Activated CD8-positive, alpha-beta memory T cell treated with anti-CD3 and anti-CD28 coated beads, Interleukin-2, amount 50 U/mL, for 24 hours (primary cell): ENCODE data around the gene MGST3.
"Not testable (repeated sequence)": the region's sequence is repeated elsewhere in the genome, so short reads cannot be mapped to it uniquely, and the experiment has no call there.

Source experiments
- DNase-seq: peaks from one replicate; pipeline ENCODE4 v3.0.0-alpha.2; 2020; ENCODE audit errors: extremely low read depth

MGST3 gene

DNA sequence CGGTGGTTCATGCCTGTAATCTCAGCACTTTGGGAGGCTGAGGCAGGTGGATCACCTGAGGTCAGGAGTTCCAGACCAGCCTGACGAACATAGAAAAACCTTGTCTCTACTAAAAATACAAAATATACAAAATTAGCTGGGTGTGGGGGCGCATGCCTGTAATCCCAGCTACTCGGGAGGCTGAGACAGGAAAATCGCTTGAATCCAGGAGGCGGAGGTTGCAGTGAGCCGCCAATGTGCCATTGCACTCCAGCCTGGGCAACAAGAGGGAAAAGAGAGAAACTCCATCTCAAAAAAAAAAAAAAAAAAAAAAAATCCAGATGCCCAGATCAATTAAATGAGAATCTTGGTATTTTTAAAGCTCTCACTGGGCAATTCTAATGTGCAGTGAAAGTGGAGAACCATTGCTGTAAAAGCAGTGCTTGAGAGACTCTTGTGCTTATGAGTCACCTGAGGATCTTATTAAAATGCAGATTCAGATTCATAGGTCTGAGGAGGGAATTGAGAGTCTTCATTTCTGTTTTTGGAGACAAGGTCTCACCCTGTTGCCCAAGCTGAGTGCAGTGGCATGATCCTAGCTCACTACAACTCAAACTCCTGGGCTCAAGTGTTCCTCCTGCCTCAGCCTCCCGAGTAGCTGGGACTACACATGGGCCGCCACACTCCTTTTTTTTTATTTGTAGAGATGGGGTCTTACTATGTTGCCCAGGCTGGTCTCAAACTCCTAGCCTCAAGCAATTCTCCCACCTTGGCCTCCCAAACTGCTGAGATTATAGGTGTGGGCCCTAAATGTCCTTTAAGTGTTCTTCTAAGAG, 27.9 kb downstream of the MGST3 start:
- DNase-seq = not testable (repeated sequence)

DNA sequence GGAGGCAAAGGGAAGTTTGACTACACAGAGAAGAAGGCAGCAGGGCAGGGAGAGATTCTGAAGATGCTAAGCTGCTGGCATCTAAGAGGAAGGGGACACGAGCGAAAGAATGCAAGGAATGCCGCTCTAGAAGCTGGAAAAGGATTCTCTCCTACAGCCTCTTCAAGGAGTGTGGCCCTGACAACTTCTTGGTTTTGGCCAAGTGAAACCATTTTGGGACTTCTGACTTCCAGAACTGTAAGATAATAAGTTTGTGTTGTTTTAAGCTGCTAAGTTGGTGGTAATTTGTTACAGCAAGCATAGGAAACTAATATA, 28.5 kb downstream of the MGST3 start:
- no peak for DNase-seq

DNA sequence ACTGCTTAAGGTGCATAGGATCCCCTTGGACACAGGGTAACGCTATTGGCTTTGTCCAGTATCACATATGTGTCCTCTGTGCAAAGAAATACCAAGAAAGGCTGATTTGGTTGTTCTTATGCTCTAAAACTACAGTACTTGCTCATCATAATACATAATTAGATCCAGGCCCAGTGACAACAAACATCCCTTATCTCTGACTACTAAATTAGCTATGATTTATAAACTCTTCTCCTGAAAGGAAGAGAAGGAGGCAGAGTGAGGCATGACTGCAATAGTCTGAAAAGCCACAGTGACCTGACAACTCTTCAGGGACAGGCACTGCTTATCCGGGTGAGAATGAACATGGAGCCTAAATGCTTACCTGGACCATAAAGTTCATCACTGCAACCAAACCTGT, 30.7 kb downstream of the MGST3 start:
- DNase-seq = no peak

DNA sequence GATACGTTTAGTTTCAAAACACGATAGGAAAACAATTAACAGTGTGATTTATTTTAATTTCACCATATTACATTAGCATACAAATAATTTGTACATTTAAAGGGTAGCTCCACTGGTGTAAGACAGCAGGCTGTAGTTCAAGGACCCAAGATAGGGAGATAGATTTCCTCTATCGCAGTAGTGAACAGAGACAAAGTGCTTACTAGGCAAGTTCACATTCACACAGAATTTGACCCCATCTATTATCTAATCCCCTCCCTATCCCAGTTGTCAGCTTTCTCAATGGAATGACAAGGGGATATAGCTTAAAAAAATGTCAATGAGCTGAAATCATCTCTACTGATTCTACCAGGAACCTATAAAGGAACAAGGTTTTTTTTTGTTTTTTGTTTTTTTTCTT, 31.2 kb downstream of the MGST3 start:
- no peak for DNase-seq

DNA sequence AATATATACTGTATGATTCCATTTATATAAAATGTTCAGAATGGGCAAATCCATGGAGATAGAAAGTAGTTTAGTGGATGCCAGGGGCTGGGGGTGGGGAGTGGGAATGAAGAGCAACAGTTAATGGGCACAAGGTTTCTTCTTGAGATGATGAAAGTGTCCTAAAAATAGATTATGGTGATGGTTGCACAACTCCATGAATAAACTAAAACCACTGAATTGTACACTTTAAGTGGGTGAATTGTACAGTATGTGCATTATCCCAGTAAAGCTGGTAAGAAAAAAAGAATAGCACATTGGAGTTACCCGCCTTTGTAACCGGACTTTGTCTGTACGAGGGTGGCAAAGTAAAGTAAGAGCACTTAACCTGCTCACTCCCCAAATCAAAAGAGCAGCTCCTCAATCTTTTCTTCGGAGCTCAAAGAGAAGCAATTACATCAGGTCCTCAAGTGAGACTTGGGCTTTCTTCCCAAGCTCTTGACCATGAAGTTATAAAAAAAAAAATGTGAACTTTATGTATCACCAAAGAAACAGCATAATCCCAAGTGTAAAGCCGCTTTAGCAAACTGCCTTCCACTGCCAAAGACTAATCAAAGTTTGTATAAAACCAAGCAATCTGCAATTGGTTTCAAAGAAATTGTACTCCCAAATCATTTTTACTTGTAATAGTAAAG, 35.3 kb downstream of the MGST3 start:
- no peak for DNase-seq

DNA sequence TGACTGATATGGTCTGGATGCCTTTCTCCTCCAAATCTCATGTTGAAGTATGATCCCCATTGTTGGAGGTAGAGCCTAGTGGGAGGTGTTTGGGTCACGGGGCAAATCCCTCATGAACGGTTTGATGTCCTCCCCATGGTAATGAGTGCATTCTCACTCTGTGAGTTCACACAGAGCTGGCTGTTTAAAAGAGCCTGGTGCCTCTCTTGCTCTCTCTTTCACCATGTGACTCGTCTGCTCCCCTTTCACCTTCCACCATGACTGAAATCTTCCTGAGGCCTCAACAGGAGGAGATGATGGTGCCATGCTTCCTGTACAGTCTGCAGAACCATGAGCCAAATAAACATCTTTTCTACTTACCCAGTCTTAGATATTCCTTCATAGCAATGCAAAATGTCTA, 37.1 kb downstream of the MGST3 start:
- no peak for DNase-seq

DNA sequence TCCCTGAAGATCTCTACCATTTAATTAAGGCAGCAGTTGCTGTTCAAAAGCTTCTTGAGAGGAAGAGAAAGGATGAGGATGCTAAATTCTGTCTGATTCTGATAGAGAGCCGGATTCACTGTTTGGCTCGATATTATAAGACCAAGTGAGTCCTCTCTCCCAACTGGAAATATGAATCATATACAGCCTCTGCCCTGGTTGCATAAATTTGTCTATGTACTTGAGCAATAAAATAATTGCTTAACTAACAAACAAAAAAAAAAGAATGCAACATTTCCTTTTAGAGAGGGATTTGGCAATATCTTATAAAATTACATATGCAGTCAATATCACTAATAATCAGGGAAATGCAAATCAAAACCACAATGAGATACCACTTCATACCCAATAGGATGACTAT, 40.5 kb downstream of the MGST3 start:
- DNase-seq = no peak

DNA sequence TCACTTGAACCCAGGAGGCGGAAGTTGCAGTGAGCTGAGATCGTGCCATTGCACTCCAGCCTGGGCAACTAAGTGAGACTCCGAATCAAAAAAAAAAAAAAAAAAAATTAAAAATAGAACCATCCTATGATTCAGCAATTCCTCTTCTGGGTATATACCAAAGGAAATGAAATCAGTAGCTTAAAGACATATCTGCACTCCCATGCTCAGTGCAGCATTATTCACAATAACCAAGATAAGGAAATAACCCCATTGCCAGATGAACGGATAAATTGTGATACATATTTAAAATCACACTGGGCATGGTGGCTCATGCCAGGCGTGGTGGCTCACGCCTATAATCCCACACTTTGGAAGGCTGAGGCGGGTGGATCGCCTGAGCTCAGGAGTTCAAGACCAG, 43.6 kb downstream of the MGST3 start:
- no peak for DNase-seq

DNA sequence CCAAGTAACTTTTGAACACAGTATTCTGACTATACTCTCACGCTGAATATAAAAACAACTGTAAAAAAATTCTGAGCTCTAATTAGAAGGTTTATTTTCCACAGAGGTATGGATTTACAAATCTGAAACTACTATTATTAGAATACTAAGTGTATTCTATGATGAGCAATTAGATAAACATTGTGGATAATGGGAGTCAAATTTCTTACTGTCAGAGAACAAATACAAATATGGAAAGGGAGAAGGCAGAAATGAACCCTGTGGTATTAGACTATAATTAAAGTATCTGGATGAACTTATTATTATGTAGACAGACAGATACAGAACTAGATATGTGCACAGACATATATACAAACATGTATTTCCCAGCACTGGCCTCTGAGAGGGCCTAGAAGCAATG, 44.8 kb downstream of the MGST3 start:
- no peak for DNase-seq

DNA sequence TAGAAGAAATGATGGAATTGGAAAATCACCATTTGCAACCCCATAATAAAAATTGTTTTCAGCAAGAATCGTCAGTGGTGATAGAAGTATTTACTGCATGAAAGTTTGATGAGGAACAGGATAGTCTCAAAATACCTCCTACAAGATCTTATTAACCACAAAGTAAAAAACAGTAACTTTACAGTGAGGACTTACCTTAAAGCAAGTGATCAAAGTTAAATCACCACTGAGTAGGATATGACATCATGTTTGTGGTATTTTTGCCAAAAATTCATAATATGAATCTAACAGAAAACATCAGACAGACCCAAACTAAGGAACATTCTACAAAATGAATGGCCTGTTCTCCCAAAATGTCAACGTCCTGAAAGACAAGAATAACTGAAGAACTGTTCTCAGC, 47.5 kb downstream of the MGST3 start:
- DNase-seq = no peak

DNA sequence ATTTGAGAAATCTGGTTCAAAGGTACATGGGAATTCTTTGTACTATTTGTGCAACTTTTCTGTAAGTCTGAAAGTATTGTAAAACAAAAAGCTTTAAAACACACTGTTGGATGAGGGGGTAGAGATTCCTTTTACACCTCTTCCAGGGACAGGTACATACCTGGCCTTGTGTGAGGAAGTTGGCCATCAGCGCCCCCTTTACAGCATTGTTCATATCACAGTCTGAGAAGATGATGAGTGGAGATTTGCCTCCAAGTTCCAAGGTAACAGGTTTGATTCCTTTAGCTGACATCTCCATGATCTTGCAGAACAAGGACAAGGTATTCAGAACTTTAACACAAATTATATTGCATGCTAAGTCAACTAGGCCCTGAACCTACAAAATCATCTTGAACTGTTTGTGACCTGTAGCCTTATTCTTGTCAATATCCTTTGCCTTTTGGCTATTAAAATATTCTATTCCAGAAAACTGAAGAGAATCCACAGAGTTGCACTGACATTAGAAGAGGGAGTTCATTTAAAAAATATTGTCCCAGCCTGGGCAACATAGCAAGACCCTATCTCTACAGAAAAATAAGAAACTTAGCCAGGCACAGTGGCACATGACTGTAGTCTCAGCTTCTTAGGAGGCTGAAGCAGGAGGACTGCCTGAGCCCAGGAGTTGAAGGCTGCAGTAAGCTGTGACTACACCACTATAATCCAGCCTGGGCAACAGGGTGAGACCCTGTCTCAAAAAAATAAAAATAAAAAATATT, 48.4 kb downstream of the MGST3 start:
- no peak for DNase-seq

DNA sequence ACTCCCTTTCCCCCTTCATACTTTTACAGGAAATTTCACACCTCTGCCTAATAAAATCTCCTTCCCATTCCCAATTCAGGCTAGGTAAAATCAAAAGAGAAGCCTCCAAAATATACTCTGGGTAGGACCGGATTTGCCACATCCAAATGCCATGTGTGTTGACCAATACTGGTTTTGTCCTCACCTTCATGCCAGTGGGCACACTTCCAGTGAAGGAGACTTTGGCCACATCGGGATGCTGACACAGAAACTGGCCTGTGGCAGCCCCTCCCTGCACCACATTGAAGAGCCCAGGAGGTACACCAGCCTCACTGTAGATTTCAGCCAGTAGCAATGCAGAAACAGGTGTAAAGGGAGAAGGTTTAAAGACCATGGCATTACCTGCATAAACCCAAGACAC, 49.3 kb downstream of the MGST3 start:
- no peak for DNase-seq

DNA sequence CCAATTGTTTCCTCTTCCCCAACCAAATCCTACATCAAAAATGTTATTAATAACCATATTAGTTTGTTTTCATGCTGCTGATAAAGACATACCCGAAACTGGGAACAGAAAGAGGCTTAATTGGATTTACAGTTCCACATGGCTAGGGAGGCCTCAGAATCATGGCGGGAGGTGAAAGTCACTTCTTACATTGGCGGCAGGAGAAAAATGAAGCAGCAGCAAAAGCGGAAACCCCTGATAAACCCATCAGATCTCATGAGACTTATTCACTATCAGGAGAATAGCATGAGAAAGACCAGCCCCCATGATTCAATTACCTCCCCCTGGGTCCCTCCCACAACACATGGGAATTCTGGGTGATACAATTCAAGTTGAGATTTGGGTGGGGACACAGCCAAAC, 49.7 kb downstream of the MGST3 start:
- DNase-seq = not testable (repeated sequence)

DNA sequence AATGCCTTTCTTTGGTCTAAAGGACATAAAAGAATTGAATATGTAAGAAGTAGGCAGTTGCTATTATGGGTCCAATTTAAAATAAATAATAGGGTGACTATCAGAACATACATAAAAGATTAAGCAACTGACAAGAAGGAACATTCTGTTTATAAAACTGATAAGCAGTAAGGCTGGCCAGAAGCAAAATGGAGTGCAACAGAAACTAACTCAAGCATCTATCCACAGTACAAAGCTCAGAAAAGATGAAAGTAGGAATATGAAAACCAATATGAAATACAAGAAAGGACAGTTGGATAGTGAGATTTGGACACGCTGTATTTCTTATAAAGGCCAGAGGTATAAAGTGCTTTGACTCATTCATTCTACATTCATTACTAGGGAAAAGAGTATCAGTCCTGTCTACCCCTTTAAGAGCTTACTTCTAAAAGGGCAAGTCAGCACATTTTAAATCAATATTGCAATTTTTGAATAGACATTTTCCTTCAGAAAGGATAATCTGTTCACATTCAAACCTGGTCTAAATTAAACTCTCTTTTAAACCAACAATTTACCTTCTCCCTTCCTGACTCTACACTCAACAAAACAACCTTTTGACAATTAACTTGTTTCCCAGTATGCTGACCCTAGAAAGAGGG, 52.9 kb downstream of the MGST3 start:
- DNase-seq = no peak

DNA sequence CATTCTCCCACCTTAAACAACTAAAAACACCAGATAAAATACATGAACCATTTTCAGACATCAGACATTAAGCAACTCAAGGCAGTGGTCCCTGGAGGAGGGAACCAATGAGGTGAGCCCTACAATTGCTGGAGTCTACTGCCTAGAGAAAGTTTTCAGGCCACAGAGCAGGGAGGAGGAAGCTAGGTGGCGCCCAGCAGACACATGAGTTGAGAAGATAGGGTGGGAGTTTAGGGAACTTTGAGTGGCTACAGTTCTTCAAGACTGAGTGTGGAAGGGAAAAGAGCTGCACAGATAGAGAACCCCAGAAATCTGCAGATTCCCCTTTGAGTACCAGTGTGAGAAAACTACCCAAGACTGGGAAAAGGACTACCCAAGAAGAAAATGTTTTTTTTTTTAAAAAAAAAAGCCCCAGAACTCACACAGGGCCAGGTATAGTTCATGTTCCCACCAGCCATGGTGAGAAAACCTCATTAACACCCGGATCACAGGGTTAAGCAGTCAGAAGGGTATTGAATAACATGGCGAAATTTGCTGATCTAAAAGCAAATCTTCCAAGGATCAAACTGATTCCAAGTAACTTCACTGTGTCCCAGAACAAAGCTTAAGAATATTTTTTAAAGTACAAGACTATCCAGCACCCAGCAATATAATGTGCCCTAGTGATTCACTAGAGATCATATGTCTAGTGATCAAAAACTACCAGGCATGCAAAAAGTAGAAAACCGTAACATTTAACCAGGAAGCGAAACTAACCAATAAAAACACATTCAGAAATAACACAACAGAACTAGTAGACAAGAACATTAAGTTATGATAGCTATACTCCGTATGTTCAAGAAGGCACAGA, 55.3 kb downstream of the MGST3 start:
- no peak for DNase-seq

DNA sequence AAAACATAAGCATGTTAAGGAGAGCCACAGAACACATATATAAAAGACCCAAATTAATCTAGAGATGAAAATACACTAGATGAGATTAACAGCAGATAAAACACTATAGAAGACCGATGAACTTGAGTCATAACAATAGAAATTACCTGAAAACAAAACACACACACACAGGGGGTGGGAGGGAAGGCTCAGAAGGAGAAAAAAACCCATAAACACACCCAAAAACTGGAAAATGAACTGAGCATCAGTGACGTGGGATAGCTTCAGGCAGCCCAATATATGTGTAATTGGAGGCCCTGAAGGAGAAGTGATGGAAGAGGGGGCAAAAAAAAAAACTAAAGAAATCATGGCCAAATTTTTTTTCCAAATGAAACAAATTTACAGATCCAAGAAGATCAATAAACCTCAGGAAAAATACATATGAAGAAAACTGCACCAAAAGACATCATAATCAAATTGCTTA, 56.0 kb downstream of the MGST3 start:
- DNase-seq = no peak

DNA sequence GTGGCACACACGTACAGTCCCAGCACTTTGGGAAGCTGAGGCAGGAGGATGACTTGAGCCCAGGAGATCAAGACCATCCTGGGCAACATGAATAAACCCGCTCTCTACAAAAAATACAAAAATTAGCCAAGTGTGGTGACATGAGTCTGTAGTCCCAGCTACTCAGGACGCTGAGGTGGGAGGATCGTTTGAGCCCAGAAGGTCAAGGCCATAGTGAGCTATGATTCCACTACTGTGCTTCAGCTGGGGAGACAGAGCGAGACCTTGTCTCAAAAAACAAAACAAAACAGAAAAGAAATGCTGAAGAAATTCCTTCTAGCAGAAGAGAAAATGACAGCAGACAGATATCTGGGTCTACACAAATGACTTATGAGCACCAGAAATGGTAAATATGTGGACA, 57.0 kb downstream of the MGST3 start:
- DNase-seq = no peak

DNA sequence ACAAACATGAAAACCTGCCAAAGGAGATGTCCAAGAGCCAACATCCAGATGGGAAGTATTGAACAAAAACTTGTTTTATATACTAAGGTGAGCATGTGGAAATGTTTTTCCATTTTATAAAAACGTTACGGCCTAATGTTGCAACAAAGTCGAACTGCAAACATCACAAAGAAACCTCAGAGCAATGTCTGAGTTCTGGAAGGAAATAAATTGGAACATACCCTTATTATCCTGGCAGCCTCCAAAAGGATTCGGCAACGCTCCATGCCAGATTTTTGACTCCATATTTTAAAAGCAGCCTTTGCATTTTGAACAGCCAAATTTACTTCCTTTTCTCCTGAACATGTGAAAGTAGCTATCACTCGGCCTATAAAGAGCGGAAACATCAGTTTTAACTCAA, 64.0 kb downstream of the MGST3 start:
- no peak for DNase-seq

DNA sequence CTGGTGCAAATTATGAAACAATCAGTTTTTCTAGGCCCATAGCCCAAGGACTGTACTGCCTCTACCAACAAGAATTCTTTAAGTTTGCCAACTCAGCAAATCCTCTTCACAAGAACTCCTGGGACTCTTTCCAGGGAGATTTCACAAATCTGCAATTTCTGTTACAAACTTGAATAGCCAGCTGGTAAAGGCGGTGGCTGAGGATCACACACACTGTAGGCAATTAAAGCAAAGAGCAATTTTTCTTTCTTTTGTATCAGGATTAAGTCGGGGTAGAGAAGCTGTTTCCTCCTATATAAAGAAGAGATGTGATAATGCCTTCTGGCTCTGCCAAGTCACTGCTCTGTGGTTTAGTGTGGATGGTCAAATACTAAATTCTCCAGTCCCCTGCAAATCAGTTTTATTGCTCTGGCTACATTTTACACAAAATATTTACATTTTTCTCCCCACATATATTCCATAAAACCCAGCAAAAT, 65.6 kb downstream of the MGST3 start:
- no peak for DNase-seq

DNA sequence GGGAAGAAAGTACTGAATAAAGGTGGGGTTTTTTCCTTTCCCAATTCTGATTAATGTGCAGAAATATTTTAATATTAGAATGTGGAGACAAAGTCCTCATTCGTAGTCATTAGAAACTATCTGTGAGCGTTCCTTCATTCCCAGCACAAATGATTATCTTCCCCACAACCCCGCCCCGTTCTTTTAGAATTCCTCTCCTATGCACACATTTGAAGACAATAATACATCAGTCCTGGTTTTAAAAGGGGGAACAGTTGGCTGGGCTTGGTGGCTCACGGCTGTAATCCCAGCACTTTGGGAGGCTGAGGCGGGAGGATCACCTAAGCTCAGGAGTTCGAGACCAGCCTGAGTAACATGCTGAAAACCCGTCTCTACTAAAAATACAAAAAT, 66.5 kb downstream of the MGST3 start:
- DNase-seq = no peak
